Measurements from ENCODE around the gene SLCO2A1.

SLCO2A1 gene

GRCh38 chr3:134003066-134003465 lies 26.7 kb downstream of the SLCO2A1 start:
- in situ Hi-C loops (cut with MboI; ENCODE audit: low sequenced_read_pairs) = no loop called here

- in situ Hi-C loops (cut with MboI; ENCODE audit: low sequenced_read_pairs) = no loop called here
Observed at GRCh38 chr3:134002306-134002705, 27.4 kb downstream of the SLCO2A1 start.

GRCh38 chr3:134001251-134001650 lies 28.5 kb downstream of the SLCO2A1 start:
- in situ Hi-C loops (cut with MboI; ENCODE audit: low sequenced_read_pairs) = no loop called here

- in situ Hi-C loops (cut with MboI; ENCODE audit: low sequenced_read_pairs) = no loop called here
Observed at GRCh38 chr3:133999891-134000685, 29.6 kb downstream of the SLCO2A1 start.

GRCh38 chr3:133998691-133999241 lies 31.0 kb downstream of the SLCO2A1 start:
- in situ Hi-C loops (cut with MboI; ENCODE audit: low sequenced_read_pairs) = no loop called here

GRCh38 chr3:133997871-133998635 lies 31.7 kb downstream of the SLCO2A1 start:
- in situ Hi-C loops (cut with MboI; ENCODE audit: low sequenced_read_pairs) = no loop called here

- in situ Hi-C loops (cut with MboI; ENCODE audit: low sequenced_read_pairs) = no loop called here
Observed at GRCh38 chr3:133996996-133997395, 32.7 kb downstream of the SLCO2A1 start.

- in situ Hi-C loops (cut with MboI; ENCODE audit: low sequenced_read_pairs) = no loop called here
Observed at GRCh38 chr3:133996251-133996661, 33.5 kb downstream of the SLCO2A1 start.

- in situ Hi-C loops (cut with MboI; ENCODE audit: low sequenced_read_pairs) = no loop called here
Observed at GRCh38 chr3:133995264-133995663, 34.5 kb downstream of the SLCO2A1 start.

GRCh38 chr3:133994166-133994890 lies 35.4 kb downstream of the SLCO2A1 start:
- in situ Hi-C loops (cut with MboI; ENCODE audit: low sequenced_read_pairs) = no loop called here

- in situ Hi-C loops (cut with MboI; ENCODE audit: low sequenced_read_pairs) = no loop called here
Observed at GRCh38 chr3:133992951-133993620, 36.6 kb downstream of the SLCO2A1 start.

- in situ Hi-C loops (cut with MboI; ENCODE audit: low sequenced_read_pairs) = no loop called here
Observed at GRCh38 chr3:133992381-133992780, 37.3 kb downstream of the SLCO2A1 start.

GRCh38 chr3:133991637-133992036 lies 38.1 kb downstream of the SLCO2A1 start:
- in situ Hi-C loops (cut with MboI; ENCODE audit: low sequenced_read_pairs) = no loop called here

- in situ Hi-C loops (cut with MboI; ENCODE audit: low sequenced_read_pairs) = no loop called here
Observed at GRCh38 chr3:133991209-133991608, 38.5 kb downstream of the SLCO2A1 start.

GRCh38 chr3:133989936-133990702 lies 39.6 kb downstream of the SLCO2A1 start:
- in situ Hi-C loops (cut with MboI; ENCODE audit: low sequenced_read_pairs) = no loop called here

GRCh38 chr3:133988631-133989161 lies 41.0 kb downstream of the SLCO2A1 start:
- in situ Hi-C loops (cut with MboI; ENCODE audit: low sequenced_read_pairs) = no loop called here

- in situ Hi-C loops (cut with MboI; ENCODE audit: low sequenced_read_pairs) = no loop called here
Observed at GRCh38 chr3:133987948-133988484, 41.7 kb downstream of the SLCO2A1 start.

- in situ Hi-C loops (cut with MboI; ENCODE audit: low sequenced_read_pairs) = no loop called here
Observed at GRCh38 chr3:133987136-133987535, 42.6 kb downstream of the SLCO2A1 start.

- in situ Hi-C loops (cut with MboI; ENCODE audit: low sequenced_read_pairs) = no loop called here
Observed at GRCh38 chr3:133986311-133986710, 43.4 kb downstream of the SLCO2A1 start.
